Suppressor macrophage treated with lipopolysaccharide for 1 hour (primary cell): ENCODE results near the gene ATAT1.
A peak's percentile ranks its signal among the peaks of the same experiment; 100 is the strongest.

Source experiments
- DNase-seq, 3 donors: peaks; one replicate each; pipeline ENCODE4 v3.0.0-alpha.2; 2020 to 2022

ATAT1 gene

DNA sequence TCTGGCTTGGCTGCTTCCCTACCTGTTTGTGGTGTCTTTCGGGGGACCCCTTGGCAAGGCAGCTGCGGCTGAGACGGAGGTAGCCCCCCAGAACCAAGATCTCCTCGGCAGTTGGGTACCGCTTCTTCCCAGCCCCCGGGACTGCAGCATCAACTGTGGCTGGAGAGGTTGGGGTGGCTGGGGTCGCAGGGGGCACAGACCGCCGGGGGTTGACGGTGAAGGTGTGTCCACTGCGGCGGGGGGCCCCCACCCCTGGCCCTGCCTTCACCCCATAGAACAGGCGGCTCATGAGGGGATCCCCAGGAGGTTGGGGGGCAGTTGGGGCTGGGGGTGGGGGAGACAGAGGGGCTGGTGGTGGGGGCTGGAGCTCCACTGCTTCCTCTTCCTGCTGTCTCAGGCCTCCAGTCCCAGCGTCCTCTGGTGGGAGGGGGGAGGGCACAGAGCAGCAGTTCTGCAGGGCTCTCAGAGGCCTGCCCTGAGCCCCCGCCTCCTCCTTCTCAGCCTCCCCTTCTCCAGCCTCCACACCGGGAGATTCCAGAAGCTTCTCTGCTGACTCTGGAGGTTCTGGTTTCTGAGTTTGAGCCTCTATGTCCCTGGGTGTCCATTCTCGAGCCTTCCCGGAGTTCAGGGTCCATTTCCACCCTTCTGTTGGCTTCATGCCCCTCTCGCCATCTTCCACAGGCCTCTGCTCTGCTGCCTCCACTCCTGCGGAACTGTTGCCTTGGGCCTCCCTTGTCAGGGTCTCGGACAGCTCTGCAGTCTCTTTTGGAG, 57.9 kb downstream of the ATAT1 start:
- peak; percentile 86 to 94 (median 88) for DNase-seq

DNA sequence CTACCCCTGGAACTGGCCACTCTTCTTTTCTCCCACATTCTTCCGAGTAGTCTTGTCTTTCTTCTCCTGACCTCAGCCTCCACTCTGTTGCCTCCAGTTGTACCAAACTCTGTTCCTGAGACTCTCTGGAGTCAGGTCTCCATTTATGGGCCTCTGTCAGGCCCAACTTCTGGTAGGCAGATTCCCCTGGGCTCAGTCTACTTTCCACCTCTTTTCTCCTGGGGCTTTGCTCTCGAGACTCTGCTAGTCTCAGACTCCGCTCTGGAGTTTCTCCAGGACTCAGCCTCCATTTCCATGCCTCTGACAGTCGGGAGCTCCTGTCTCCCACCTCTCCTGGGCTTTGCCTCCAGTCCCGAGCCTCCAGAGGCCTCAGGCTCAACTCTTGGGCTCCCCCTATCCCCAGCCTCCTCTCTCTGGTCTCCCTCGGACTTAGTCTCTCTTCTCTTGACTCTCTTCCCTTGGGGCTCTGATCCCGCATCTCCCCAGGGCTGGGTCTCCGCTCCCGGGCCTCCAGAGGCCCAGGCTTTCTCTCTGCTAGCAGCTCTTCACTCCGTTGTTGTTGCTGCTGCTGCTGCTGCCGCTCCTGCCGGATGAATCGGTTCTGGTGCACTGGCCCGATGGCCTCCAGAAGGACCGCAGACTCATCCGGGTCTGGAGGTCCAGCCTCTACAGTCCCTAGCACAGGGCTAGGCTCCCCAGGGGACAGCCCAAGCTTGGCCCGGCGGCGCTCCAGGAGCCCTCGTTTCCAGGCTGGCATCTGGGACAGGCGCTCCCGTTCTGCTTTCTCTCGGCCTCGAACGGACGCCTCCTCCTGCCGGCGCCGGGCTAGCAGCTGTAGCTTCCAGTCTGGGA, 58.7 kb downstream of the ATAT1 start:
- peak; percentile 47 to 54 (median 49) for DNase-seq

DNA sequence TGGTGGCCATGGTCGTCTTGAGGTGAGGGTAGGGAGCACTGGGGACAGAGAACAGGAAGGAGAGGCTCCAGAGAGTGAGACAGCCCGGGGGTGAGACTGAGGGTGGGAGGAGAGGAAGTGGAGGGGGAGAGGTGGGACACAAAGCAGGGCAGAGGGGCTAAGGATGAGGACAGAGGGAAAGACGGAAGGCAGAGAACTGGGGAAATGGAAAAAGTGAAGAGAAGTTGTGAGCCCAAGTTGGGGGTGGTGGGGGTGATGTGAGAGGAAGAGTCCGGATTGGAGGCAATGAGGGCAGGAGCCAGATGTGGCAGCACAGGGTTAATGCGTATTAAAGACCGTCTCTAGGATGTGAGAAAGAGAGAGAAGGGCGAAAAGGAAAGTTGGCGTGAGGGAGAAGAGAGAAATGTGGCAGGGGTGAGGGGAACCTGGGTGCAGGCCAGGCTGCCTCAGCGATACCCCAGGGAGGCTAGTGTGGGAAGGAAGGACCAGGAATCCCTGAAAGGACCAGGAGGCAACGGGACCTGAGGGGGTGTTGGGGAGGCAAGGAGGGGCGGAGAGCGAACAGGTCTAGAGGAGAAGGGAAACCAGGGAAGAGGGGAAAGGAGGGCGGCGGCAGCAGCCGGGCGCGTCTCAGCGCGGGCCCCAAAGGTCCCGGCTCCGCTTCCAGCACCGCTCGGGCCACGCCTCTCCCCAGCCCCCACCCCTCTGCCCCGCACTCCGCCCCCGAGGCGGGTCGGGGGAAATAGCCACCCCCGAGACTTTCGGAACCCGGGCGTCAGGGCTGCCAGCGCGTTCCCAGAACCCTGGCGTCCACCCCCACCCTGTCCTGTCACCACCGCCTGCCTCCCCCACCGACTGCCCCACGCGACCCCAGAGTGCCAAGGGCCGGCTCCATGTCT, 59.6 kb downstream of the ATAT1 start, which contains the start of gene PPP1R18:
TSS of gene PPP1R18 (minus strand) at position 637 of the 899 bp plus-strand sequence. CDS start at position 10, 627 bp downstream.
- DNase-seq: peak; percentile 83 to 96 (median 92)

DNA sequence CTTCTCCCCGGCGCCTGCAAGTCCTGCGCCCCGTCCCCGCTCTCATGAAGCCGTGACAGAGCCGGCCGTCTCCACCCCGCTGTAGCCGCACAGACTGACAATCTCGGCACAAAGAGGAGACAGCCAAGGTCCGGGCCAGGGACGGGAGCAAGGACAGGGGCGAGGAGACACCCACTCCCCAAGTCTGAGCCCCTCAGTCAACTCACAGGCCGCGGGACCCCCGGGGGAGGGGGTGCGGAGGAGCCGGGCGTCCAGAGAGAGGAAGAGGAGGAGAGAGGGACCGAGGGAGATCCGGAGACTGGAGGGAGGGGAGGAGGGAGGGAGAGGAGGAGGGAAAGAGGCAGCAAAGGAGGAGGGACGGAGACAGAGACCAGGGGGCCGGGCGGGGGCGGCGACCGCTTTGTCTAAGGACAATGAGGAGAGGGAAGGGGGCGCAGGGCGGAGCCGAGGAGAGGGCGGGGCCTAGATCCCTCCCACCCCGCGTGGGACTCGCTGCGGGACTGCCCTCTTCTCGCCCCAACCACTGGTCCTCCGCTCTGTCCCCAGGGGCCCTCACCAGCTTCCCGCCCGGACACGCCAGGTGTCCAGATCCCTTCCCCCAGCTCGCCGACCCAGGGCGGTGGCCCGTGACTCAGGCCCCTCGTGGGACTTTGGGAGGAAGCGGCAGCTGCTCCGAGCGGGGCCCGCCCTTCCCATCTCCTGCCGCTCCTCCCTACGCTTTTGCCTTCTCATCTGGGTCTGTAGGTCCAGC, 60.4 kb downstream of the ATAT1 start:
- peak; percentile 94 to 97 (median 94) for DNase-seq

DNA sequence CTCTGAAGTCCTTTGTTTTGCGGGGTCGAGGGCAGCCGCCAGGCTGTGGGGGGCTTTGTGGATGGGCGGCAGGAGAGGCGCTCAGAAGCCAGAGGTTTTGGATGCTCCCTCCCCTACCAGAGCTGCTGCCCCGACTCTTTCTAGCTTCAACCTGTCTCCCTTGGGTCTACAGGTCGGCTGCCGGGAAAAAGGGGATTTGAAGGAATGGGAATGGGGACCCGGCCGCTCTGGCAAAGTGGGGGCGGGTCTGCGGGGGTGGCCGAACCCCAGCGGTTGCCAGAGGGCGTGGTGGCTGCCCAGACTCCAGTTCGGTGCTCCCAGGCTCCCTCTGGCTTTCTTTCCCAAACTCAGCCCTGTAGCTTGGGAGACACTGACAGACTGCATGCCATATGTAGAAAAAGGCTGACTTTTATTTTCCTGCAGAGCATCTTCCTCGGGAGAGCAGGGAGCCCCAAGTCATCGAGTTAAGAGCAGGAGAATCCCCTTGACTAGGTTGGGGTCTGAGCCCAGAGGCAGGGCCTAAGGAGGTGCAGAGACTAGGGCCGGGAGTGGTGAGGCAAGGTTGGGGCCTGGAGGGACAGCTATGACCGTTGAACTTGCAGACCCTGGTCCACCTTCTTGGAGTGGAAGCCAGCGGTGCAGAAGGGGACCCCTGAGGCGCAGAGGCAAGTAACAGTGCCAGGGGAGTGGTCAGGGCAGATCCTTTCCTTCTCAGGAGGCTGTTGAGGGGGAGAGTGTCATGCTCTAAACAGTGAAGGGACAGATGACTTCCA, 61.2 kb downstream of the ATAT1 start:
- peak in 1 of 3 donors; percentile 38 for DNase-seq

DNA sequence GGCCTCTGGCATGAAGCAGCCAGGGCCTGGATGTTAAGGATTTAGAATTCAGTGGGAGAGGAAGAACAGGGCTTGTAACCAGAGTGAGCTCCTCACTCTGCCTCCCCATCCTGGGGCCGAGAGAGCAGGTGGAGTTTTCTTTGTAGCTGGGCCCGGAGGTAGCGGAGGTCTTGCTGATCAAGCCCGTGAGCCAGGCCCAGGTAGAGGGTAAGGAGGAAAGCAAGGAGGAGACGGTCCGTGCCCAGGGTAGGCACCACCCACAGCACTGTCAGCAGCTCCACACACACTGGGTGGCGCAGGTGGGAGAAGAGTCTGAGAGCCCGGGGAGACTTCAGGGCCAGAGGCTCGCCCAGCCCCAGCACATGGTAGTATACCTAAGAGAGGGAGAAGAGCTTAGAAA, 61.9 kb downstream of the ATAT1 start:
- DNase-seq: no peak

DNA sequence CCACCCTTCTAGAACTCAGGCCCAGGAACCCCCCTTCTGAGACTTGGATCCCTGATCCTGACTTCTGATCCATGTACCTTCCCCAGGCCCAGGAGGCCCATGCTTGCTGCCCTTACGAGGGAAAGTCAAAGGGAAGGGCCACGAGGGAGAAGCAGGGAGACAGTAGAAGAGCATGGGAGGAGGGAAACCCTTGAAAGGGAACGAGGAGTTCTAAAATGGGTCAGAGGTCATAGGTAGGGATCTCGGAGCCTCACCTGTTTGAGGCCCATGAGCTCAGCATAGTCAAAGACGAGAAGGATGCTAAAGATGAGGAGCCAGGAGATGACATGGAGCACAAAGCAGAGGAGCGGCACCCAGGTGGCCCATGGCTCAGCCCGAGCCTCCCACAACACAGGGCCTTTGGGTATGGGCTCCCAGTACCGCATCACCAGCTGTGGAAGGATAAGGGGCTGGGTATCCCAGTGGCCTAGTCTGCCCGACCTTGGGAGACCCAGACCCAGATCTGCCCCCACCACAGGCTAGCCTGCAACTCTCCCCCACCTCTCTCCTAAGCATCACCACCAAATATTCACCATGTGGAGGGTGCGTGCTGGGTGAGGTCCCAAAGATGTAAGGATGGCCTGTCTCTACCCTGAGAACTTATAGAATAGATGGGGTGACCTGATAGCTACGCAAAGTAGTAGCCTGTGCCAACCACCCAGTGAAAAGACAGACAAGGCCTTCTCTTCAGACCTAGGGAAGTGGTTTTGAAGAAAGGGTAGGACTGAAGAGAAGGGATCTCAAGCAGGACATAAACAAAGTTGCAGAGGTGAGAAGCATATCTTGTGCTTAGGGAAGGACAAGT, 62.6 kb downstream of the ATAT1 start:
- DNase-seq: no peak

DNA sequence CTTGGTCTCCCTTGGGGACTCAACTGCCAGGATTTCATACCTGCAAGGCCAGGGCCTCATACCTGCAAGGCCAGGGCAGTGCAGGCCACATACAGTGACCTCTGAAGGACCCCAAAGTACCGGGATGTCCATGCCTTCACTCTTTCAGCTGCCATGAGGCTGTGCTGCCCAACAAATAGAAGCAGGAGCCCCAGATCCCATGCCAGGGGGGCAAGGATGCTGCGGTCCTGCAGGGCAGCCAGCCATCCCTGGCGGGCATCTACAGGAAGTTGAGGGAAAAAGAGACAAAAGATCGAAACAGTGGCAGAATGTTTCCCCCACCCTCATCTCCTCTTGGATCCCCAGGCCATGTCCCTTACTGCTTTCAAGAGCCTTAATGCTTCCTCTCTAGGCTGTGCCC, 63.3 kb downstream of the ATAT1 start:
- no peak for DNase-seq

DNA sequence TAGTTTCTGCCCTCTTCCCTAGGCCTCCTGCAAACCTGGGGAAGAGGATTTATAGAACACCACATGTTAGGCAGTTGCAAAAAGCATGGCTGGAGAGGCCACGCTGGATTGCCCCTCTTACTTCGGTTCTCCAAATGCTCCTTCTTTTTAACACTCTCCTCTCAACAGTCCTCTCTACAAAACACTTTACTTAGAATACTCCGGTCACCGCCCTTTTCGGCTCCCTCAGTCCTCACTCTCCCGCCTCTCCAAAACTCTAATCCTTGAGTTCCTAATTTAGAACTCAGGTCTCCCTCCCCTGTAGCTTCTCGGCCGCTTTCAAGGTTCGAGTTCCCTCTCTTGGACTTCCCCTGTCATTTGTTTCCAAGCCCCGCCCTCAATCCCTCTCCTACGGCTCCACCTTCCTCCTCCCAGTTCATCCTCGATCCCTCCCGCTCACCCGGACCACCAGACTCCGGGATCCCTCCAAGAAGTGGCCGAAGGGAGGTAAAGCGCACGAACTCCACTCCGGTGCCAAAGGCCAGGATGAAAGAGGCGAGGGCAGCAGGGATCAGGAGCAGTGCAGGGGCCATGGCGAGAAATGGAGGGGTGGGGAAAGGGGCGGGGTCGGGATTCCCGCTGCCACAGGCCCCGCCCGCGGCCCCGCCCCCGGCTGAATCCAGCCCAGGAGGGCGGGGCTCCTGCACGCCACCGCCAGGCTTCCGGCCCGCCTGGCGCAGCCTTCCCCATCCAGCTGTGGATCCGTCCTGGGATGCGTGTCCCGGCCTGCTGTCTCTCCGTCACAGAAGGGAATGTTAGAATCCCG, 63.9 kb downstream of the ATAT1 start, which contains the start of gene NRM:
TSS of gene NRM (minus strand) at position 582 of the 805 bp plus-strand sequence. CDS start at position 572, 10 bp downstream.
- DNase-seq: peak; percentile 87 to 97 (median 93)

DNA sequence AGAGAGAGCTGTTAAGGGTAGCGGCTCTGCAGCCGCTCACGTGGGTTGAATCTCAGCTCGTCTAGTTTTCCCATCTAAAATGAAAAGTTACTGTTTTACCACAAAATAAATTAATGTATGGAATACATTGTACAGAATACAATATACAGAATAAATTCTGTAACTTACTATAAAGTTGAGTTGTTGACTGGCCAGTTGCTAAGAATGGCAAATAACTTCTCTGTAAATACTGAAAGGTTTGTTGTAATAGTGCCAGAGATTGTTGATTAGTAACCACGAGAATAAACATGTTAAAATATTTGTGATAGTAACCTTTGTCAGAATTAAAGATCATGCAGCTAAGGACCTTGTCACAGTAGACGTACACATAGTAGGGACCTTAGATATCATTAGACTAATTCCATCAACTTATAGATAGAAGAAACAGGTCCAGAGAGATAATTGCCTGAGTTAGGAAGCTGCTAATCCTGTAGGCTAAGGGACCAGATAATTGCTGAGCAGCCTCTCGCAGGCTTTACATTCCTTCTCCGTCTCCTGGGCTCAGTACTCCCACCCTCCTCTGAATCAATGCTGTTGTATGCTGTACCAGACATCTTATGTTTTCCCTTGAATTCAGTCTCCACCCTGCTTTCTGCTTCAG, 64.7 kb downstream of the ATAT1 start:
- DNase-seq: no peak
